HG03103 (cell line): ENCODE results near the gene ZIC4.

Experiments
- ATAC-seq: cut with Tn5 transposase; IDR thresholded peaks from one replicate; pipeline ENCODE4 v1.9.1; 2021; ENCODE audit warnings: low read depth; ENCODE audit not compliant: unreplicated experiment

ZIC4 gene

DNA sequence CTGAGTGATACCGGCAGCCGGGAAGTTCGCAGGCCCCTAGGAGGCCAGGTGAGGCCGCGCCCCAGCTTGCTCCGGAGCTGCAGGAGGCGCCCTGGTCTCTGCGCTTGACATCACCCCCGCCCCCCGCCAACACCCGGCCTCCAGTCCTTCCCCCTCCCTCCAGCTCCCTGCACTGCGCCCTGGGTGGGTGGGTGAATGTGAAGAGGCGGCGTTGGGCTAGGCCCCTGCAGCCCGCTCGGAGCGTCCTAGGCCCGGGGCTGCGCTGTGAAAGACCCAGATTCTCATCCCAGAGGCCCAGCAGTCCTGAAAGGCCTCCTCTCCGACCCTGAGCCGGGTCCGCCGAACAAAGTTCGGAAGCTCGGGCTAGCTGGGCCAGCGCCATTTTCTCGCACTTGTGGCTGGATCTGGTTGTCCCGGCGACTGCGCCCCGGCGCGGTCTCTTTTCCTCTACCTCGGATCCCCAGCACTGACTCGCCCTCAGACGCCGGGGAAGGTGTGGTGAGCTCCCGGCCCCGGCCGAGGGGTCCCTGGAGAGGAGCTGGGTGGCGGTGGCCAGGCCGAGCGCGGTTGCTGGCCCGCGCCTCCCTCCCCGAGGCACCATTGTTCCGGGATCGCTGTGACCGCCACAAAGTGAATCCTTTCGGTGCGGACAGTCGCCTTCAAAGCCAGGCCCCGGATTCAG lies 12.9 kb downstream of the ZIC4 start:
- no peak for ATAC-seq

DNA sequence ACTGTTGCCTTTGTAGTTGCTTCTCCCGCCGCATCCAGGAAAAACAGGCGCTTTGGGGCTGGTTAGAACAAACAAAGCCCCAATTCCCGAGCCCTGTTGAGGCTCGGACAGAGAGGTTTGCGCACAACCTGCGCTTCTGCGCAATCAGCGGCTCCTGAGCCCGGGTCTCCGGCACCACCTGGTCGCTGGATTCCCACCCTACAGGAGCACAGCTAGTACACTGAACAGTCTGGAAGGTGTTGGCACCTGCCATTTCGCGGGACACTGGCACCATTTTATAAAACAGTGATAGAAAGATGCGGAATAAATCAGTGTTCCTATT lies 13.8 kb downstream of the ZIC4 start:
- no peak for ATAC-seq

DNA sequence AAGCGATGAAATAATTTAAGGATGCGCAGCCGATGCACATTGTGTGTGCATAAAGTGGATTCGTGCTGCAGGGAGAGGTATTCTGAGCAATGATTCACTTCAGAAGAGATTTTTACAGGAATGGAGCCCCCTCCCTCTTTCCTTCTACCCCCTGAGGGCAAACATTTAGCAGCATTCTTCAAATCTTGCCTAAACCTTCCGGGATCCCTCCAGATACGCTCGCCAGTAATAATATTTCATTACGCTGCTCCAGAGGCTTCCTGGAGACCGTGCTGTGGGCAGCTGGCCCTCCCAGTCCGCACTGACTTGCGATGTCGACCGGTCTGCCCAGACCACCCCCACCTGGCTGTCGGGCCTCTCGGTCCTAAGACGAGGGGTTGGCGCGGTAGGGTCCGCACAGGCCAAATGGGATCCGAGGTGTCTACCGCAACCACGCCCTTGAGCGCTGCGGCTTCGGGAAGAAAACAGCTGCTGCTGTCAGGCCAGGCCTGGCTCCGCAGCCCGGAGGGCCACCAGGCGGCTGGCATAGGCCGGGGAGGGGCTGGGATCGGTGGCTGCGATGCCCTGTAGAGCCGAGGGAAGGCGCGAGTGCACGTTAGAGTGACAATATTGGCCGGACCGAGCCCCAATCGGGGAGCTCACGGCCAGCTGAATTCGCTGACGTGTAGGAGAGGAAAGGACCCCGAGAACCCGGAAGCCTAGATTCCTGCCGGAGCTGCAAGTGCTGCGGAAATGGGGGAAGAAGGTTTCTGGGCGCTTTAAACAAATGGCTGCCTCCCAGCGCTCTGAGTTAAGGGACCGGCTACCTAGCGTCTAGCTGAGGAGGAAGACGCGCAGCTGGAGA lies 14.3 kb downstream of the ZIC4 start:
- no peak for ATAC-seq

DNA sequence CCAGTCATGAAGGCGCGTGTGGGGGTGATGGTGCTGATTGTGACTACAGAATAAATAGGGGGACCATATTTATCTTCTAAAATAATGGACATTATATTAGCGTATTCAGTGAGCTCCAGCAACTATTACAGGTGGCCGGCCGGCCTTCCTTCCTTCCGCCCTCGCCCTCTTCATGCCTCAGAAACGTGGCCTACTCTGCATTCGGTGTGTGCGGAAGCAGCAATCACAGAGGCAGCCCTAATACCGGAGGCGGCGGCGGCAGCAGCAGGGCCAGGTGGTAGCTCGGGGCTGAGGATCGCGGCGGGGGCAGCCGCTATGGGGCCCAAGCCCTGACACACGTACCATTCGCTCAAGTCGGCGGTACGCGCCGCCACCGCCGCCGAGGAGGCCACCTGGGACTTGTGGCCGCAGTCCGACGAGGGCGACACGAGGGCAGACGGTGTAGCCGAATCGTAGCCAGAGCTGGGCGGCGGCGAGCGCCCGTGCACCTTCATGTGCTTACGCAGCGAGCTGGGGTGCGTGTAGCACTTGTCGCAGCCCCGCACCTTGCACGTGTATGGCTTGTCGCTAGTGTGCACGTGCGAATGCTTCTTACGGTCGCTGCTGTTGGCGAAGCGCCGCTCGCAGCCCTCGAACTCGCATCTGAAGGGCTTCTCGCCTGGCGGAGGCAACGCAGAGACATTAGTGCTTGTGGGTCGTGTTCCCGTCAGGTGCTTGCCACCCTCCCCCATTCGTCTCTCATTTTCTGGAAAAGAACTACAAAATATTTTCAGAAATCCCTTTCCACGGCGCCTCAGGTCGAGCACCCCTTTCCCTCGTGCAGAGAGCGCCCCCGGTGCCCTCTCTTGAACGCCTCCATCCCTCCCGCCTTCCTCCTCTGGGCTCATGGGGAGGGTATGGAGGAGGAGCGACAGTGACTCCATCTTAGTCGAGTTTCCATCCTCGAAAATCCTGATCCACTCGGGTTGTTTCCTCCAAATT lies 15.5 kb downstream of the ZIC4 start:
- no peak for ATAC-seq

DNA sequence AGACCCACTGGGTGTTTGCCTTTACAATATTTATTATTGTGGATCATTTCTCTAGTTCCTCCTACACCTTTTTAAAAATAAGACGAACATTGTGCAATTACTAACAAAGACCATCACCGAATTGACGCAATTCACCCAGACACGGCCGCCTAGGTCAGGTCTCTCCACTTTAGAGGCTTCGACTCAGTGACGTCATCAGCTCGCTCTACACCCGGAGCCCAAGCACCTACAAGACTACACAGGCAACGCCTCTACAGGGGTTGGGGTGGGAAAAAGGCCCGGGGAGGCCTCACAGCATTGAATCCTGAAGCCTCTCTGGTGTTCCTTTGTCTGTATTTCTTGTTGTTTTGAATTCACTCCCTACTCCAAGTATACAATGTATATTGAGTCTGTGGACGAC lies 16.6 kb downstream of the ZIC4 start:
- no peak for ATAC-seq

DNA sequence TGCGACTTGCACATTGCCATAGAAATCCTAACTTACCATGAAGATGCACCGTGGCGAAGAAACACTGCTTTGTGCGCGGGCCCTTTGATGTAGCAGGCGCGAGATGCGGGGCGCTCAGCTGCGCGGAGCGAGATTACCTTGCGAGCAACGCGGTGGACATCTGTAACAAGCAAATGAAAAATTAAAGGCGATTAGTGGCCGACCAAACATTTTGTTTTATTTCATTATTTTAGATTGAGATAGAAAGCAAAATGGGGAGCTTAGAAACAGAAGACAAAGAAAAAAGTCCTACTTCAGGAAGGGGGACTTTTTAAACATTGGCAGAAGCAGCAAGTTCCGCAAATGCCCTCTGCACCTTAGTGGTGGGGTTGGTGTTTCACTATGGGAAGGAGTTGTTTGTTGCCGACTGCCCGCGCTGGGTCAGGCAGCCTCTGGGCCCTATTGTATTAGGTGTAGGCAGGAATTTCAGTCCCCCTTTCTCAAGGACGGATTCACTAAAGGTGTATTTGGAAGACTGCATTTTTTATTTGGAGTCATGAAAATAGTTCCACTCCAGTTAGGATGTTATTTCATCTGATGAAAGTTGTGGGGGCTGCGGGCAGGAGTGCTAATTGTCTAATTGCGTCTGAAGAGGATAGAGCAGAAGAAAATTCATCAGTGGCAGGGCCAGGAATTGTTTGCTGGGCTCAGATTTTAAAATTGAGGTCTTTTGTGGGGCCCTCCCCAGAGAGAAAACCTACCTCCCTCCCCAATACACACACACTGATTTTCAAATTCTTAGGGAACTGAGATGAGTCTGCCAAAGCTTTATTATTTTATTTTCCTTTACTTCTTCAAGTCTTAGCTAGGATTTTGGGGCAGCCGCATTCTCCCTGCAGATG lies 17.4 kb downstream of the ZIC4 start:
- ATAC-seq: no peak

DNA sequence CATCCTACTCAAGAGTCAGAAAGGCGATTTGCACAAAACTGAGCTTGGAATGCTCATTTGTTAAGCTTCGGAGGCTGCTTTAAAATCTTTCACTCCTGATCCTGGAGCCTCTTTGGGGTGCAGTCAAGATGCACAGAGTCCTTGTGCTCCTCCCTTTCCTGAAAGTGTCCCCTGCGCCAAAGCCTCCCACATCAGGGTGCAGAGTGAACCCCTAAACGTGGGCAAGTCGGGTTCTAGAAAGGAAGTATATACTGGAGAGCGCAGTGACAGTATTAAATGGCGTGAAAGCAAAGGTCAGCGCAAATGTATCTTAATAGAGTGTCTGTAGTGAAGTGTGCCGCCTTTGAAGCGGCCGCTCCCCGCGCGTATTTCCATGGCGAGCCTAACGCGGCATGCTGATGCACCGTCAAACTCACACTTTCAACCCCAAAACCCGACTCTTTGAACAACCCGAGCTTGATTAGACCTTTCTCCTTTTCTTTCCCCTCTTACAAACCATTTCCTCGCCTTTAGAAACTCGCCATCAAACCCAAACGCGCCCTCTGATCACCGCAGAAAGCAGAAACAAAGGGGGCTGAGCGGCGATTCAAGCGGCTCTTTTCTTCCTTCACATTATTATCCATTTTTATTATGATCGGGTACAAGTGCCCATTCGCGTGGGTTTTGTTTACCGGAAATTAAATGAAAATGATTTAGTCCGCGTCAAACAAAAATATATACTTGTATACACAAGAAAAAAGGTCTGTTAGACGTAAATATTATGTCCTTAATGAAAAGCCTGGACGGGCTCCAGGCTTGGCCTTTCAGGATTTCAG lies 18.3 kb downstream of the ZIC4 start:
- ATAC-seq: no peak

DNA sequence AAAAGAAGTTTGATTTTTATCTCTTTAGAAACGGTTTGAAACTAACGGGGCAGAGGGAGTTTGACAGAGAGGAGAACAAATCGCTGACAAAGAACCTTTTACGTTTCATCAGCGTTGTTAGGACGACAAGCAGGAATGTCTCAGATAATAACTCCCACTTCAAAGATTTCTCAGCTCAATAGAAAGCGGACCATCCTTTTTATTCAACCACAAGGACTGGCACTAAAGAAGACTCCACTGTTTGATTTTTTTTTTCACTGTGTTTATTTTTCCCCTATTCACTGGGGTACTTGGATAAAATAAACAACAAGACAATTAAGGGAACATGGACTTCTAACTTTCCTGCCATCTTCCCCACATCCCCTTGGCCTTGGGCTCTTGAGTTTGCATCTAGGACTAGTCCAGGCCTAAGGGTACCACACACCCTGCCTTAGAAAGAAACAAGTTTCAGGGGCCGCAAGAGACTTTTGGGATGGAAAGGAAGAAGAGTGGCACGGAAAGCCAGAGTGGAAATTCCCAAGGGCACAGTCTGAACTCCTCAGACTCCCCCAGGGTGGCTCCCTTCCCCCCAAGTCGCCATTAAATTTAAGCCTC lies 19.0 kb downstream of the ZIC4 start:
- ATAC-seq: no peak

DNA sequence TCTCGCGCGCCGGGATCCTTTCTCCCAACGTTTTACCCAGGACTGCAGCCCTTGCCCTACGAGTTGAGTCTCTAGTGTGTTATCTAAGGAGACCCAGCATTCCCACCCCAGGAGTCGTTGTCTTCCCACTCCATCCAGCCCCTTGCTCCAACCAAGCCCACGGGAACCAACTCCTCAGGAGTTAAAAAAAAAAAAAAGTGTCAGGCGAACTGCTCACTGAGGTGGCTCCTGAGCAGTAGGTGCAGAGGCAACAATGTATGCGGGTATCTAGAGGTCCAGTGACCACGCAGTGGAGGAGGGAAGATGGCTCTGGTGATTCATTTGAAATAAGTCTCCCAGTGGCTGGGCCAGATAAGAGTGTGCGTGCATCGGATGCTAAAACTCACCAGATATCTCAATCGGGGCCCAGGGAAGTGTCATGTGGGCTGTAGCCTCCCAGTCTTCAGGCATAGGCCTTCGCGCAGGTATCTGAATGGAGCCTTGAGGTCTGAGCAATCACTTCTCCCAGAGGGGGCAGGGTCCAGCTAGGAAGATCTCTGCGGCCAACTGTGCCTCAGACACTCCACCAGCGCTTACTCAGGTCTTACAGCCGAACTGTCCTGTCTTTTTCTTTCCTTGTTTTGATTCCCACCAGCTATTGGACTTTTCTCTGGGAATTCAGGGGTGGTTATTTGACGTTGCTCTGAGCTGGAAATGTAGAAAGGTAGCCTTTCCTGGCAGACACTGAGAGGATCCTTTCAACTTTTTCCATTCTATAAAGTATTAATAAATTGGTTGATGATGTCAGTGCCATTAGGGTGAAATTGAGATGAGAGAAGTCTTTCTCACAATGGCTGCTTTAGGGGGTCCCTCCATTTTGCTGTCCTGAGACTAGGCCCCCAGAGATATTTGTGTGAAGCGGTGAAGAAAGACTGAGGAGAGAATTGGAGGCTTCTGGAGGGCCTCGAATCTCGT lies 21.0 kb downstream of the ZIC4 start:
- no peak for ATAC-seq

DNA sequence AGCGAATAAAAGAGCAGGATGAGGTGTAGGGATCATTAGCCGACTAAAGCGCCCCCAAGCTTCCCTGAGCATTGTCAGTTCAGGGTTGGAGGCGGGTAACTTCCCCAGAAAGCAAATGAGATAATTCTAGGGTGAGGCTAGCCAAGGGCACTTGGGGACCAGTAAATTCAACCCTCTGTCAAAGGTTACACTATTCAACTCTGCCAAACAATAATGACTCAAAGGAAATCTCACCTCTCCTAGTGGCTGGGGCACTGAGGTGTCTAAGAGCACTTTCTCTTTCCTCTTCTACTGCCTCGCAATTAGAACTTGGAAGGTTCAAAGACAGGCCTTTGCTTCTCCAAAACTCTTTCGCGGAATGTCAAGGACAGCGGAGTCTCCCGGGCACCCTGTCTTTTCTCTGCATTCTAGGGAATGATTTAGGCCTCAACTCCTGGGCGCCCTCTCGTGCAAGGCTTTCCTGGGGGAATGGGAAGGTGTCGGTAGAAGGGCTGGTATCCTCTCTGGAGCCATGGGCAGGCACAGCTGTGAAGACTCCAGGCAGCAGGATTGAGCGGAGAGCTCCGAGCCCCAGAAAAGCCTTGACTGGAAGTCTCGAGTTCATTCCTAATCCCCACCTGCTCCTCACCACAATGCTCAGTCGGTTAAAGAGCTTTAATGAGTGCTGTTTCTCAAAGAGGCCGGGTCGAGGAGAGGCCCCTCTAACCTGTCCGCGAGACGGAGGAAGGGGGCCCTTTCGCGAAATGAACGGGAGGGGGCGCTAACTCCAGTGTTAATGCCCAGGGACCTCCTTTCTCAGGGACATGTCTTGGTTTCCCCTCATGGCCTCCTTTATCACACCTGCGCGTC lies 21.9 kb downstream of the ZIC4 start:
- no peak for ATAC-seq

DNA sequence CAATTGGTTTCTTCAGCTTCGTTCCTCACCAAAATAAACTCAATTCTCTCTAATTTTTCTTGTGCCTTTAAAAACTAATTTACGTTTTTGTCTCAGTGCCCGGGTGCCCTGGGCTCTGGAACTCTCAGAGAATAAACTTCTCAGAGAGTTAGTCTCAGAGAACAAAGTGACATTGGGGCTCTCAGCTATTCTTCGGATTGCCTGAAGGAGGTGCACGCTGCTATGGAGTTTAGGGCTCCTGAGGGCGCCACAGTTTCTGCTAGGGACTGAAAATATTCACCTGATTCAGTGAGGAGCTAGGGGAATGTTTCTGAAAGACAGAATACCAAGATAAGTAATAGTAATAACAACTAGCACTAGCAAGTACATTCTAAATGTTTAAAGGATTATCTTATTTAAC lies 22.7 kb downstream of the ZIC4 start:
- no peak for ATAC-seq

DNA sequence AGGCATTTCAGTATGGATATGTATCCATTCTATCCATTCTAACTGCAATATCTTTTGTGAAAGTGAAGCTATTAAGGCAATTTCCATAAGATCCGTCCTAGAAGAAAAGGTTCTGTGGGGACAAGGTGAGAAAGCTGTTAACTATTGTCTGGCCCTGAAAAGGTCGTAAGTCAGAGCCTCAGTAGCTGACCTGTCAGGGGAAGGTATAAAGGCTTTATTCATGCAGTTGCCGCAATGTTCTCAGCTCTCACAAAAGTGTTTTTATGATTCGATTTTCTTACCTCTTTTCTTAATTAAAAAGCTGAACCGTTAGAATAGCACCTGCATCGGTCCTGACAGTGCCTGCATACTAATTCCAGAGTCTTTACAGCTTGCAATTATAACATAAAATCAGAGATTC lies 24.7 kb downstream of the ZIC4 start:
- ATAC-seq: no peak

DNA sequence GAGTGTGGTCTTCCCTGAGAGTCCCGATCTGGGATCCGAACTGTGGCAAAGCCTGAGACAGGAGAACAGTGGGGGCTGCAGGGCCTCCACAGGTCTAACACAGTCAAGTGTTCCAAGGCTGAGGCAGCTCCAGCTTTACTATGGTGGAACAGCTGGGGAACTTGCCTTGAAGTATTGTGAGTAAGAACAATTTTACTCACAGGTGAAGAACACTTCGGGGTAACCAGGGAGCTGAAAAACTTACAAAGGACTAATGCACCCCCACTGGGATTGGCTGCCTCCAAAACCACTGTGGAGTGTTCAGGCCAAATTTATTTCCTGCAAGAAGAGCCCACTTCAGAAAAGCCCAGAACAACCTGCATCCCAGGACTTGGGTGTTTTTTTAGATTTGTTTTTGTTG lies 25.4 kb downstream of the ZIC4 start:
- ATAC-seq: no peak

DNA sequence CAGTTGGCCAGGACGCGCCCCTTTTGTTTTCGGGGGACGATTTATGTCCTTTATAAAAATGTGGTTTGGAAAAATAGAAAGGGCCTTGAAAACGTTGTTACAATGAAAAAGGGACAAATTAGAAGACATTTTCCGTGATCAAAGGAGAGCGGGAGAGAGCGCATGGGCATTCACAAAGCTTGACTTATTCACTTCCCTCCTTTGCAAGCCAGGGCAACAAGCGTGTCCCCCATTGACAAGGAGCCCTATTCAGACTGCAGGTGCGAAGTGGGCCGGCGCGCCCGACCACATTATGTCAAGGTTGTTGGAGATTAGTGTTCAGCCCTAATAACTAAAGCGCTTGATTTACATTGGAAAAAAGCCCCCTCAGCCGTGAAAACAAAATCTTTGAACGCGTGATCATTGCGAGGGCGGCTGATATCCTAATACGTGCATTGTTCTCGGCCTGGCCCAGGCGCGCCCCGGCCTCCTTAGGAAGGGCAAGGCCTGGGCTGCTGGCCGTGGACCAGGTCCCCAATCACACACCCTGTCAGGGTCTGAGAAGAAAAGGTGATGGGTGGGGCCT lies 25.9 kb downstream of the ZIC4 start:
- no peak for ATAC-seq

DNA sequence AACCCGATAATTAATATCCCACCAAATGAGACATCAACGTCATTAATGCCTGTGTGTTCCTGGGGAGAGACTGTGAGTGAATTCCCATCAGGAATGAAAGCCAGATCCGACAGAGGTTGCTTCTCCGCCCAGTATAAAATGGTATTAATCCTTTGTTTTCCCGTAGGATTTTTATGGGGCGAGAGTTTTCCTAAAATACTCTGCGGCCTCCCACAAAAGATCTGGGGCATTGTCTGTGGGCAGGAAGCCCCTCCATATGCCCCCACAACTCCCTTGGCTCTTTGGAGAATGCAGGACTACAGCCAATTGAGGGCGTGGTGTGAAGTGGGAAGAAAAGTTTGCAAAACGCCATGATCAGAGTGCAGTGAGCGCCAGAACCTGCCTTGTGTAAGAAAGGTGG lies 26.7 kb downstream of the ZIC4 start:
- no peak for ATAC-seq

DNA sequence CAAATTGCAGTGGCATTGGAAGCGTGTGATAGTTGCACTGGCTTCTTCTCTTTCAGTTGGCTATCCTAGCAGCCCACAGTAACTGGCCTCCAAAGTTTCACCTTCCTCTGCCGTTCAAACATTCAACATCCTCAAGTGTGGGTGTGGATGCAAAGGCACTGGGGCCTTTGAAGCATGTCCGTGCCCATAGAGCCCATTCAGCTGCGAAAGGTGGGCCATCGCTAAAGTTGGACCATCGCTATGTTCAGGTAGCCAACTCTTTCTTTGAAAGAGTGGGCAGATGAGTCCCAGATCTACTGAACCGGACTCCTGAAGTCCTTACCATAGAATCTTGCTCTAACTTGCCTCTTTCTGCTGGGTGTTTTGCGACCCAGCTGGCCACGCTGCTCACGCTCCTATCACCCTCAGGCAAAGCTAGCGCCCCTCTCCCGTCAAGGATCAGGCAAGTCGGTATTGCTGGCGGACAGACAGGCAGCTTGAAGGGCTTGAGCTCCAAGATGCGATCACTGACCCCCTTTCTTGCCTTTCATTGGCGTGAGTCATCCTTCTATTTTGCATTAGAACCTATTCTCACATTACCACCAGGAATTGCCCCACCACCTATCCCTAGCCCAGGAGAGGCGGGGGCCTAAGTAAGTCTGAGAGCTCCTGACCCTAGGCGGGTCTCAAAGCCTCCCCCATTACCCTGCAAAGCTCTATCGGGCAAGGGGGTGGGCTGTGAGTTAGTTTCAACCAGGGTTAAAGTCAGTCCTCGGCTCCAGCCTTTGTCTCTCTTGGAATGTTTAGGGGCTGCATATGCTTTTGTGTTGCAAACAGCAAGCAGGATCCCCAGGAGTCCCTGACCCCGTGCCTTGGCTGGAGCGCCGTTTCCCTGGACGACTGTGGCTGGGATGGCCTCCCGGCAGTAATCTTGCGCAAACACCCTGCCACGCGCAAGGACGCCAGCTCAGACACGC lies 28.7 kb downstream of the ZIC4 start:
- ATAC-seq: no peak
